ENCODE measurements around the gene PELO. TPM values are rescaled to one million over a fixed set of nuclear protein-coding genes. Genes with fewer than 3 reads are reported as not detected.

Gene PELO
- polyA plus RNA-seq, 1 of the 3 experiments (the other 2 are of a cell fraction): 10.7 TPM

DNA sequence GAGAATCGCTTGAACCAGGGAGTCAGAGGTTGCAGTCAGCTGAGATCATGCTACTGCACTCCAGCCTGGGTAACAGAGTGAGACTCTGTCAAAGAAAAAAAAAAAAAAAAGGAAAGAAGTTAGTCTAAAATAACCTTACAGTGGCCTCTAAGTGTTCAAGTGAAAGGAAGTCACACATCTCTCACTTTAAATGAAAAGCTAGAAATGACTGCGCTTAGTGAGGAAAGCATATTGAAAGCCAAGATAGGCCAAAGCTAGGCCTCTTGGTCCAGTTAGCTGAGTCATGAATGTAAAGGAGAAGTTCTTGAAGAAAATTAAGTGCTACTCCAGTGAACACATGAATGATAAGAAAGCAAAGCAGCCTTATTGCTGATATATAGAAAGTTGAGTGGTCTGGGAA is 38.1 kb downstream of the PELO start (continued):
- TF ChIP-seq, protein P1, sequence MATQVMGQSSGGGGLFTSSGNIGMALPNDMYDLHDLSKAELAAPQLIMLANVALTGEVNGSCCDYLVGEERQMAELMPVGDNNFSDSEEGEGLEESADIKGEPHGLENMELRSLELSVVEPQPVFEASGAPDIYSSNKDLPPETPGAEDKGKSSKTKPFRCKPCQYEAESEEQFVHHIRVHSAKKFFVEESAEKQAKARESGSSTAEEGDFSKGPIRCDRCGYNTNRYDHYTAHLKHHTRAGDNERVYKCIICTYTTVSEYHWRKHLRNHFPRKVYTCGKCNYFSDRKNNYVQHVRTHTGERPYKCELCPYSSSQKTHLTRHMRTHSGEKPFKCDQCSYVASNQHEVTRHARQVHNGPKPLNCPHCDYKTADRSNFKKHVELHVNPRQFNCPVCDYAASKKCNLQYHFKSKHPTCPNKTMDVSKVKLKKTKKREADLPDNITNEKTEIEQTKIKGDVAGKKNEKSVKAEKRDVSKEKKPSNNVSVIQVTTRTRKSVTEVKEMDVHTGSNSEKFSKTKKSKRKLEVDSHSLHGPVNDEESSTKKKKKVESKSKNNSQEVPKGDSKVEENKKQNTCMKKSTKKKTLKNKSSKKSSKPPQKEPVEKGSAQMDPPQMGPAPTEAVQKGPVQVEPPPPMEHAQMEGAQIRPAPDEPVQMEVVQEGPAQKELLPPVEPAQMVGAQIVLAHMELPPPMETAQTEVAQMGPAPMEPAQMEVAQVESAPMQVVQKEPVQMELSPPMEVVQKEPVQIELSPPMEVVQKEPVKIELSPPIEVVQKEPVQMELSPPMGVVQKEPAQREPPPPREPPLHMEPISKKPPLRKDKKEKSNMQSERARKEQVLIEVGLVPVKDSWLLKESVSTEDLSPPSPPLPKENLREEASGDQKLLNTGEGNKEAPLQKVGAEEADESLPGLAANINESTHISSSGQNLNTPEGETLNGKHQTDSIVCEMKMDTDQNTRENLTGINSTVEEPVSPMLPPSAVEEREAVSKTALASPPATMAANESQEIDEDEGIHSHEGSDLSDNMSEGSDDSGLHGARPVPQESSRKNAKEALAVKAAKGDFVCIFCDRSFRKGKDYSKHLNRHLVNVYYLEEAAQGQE (IDR thresholded peaks at IDR 0.05; ENCODE audit: low read depth, low read length): no peak
- TF ChIP-seq RCOR1 (IDR thresholded peaks at IDR 0.05; ENCODE audit: low read length): no peak
- TF ChIP-seq, protein P2, sequence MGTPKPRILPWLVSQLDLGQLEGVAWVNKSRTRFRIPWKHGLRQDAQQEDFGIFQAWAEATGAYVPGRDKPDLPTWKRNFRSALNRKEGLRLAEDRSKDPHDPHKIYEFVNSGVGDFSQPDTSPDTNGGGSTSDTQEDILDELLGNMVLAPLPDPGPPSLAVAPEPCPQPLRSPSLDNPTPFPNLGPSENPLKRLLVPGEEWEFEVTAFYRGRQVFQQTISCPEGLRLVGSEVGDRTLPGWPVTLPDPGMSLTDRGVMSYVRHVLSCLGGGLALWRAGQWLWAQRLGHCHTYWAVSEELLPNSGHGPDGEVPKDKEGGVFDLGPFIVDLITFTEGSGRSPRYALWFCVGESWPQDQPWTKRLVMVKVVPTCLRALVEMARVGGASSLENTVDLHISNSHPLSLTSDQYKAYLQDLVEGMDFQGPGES (IDR thresholded peaks at IDR 0.05; ENCODE audit: low read depth, low read length): no peak
- TF ChIP-seq, protein P3, sequence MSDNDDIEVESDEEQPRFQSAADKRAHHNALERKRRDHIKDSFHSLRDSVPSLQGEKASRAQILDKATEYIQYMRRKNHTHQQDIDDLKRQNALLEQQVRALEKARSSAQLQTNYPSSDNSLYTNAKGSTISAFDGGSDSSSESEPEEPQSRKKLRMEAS (IDR thresholded peaks at IDR 0.05; ENCODE audit: low read depth): no peak

DNA sequence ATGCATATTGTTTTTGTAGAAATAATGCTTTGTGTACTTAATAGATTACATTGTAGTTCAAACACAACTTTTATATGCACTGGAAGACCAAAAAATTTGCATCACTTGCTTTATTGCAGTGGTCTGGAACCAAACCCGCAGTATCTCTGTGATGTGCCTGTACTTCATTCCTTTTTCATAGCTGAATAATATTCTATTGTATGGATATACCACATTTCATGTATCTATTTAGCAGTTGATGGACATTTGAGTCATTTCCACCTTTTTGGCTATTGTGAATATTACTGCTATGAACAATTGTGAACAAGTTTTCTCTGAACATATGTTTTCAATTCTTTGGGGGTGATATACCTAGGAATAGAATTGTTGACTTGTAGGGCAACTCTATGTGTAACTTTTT is 40.1 kb downstream of the PELO start:
- no peak overlapping the region for H3K4me2 ChIP-seq
- H3K27ac ChIP-seq (ENCODE audit: low read depth in 2 of 2, low read length in 1 of 2): no peak overlapping the region
- CTCF ChIA-PET: no interaction called here
- H3K36me3 ChIP-seq (replicated peaks in 1 of 2; ENCODE audit: control insufficient read depth in 1 of 2, insufficient read depth in 2 of 2, low read length in 1 of 2): no peaks in the 10 kb centered on the region
- H3F3A ChIP-seq (replicated peaks; ENCODE audit: insufficient read depth): no peaks in the 10 kb centered on the region
- TF ChIP-seq GATA2 (CRISPR knock-in tag; IDR thresholded peaks at IDR 0.05) (no peak), FOXJ3 (CRISPR knock-in tag; IDR thresholded peaks at IDR 0.05) (no peak)
- TF ChIP-seq, protein P4, sequence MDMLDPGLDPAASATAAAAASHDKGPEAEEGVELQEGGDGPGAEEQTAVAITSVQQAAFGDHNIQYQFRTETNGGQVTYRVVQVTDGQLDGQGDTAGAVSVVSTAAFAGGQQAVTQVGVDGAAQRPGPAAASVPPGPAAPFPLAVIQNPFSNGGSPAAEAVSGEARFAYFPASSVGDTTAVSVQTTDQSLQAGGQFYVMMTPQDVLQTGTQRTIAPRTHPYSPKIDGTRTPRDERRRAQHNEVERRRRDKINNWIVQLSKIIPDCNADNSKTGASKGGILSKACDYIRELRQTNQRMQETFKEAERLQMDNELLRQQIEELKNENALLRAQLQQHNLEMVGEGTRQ (IDR thresholded peaks at IDR 0.05; ENCODE audit: borderline replicate concordance, low read depth, low read length): no peak
- no peaks in the 10 kb centered on the region; the same call in 1 of the 2 replicates for H3K9me3 ChIP-seq
- WGBS (ENCODE audit: low lambda C conversion rate): 71% methylated on average over 1 of the region's 1 CpG
- H3K4me1 ChIP-seq (ENCODE audit: control insufficient read depth in 1 of 2, insufficient read depth in 2 of 2, low read depth in 1 of 2, low read length in 1 of 2): no peaks in the 10 kb centered on the region; a peak in 1 of 4 replicates
- no peaks in the 10 kb centered on the region for H3K79me2 ChIP-seq (ENCODE audit: insufficient read depth)
- H2AFZ ChIP-seq (ENCODE audit: low read depth): no peak overlapping the region
- H3K9ac ChIP-seq: no peak overlapping the region
- no peaks in the 10 kb centered on the region for H3K27me3 ChIP-seq (ENCODE audit: insufficient read depth)
- no peaks in the 10 kb centered on the region for H4K20me1 ChIP-seq (ENCODE audit: insufficient read depth)
- no peak overlapping the region for H3K4me3 ChIP-seq (ENCODE audit: low read depth in 2 of 2, low read length in 1 of 2)
- POLR2A ChIA-PET: no interaction called here
- no peaks in the 10 kb centered on the region for H3K9me2 ChIP-seq
- DNase-seq: no peak

DNA sequence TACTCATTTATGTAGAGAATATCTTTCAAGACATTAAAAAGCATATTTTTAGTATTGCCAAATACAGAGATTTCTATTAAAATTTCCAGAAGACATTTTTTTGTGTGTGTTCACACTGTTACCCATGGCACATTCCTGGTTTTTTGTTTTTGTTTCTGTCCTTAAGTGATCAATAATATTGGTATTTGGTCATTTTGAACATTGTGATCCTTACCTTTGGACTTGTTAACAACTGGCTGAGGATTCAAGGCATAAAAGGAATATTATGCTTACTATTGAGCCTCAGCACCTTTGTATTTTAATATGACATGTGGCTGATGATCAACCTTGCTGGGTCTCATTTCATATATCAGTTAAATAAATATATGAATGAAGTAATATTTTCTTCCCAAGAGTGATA is 41.9 kb downstream of the PELO start:
- Histone ChIP-seq H3K27ac (ENCODE audit: low read depth in 2 of 2, low read length in 1 of 2) (no peak overlapping the region), H3K36me3 (replicated peaks in 1 of 2; ENCODE audit: control insufficient read depth in 1 of 2, insufficient read depth in 2 of 2, low read length in 1 of 2) (no peaks in the 10 kb centered on the region), H3K79me2 (ENCODE audit: insufficient read depth) (no peaks in the 10 kb centered on the region), H3K9ac (no peak overlapping the region), H3F3A (replicated peaks; ENCODE audit: insufficient read depth) (no peaks in the 10 kb centered on the region), H2AFZ (ENCODE audit: low read depth) (no peak overlapping the region), H3K9me3 (no peaks in the 10 kb centered on the region; the same call in 1 of the 2 replicates), H3K4me1 (ENCODE audit: control insufficient read depth in 1 of 2, insufficient read depth in 2 of 2, low read depth in 1 of 2, low read length in 1 of 2) (no peaks in the 10 kb centered on the region; a peak in 1 of 4 replicates), H3K4me2 (no peak overlapping the region), H3K27me3 (ENCODE audit: insufficient read depth) (no peaks in the 10 kb centered on the region), H3K4me3 (ENCODE audit: low read depth in 2 of 2, low read length in 1 of 2) (no peak overlapping the region), H3K9me2 (no peaks in the 10 kb centered on the region), H4K20me1 (ENCODE audit: insufficient read depth) (no peaks in the 10 kb centered on the region)
- ChIA-PET POLR2A (no interaction called here), CTCF (no interaction called here)
- TF ChIP-seq, protein P3 (IDR thresholded peaks at IDR 0.05; ENCODE audit: low read depth): no peak
- TF ChIP-seq, protein P5, sequence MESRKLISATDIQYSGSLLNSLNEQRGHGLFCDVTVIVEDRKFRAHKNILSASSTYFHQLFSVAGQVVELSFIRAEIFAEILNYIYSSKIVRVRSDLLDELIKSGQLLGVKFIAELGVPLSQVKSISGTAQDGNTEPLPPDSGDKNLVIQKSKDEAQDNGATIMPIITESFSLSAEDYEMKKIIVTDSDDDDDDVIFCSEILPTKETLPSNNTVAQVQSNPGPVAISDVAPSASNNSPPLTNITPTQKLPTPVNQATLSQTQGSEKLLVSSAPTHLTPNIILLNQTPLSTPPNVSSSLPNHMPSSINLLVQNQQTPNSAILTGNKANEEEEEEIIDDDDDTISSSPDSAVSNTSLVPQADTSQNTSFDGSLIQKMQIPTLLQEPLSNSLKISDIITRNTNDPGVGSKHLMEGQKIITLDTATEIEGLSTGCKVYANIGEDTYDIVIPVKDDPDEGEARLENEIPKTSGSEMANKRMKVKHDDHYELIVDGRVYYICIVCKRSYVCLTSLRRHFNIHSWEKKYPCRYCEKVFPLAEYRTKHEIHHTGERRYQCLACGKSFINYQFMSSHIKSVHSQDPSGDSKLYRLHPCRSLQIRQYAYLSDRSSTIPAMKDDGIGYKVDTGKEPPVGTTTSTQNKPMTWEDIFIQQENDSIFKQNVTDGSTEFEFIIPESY (IDR thresholded peaks at IDR 0.05; ENCODE audit: borderline replicate concordance, low read depth): no peak
- TF ChIP-seq ELF1 (IDR thresholded peaks at IDR 0.05): no peak
- TF ChIP-seq FOXJ3 (CRISPR knock-in tag; IDR thresholded peaks at IDR 0.05): no peak
- no peak for TF ChIP-seq TCF12 (IDR thresholded peaks at IDR 0.05)
- TF ChIP-seq RCOR1 (IDR thresholded peaks at IDR 0.05; ENCODE audit: low read length): no peak
- no peak for DNase-seq
